Gastroesophageal sphincter (tissue), 3 donors: Measurements from ENCODE around the gene RAB21.

Source experiments
- POLR2A ChIP-seq, 2 donors: fragments of 450-650 bp; IDR thresholded peaks; one replicate each; pipeline ENCODE4 v1.6.1; 2017; ENCODE audit warnings: antibody characterized with exemption in 2 of 2, mild to moderate bottlenecking in 2 of 2, moderate library complexity in 1 of 2
- TF ChIP-seq, protein P1 (sequence below), 4 experiments: fragments of 200-600 bp in 2 of 4; fragments of 450-650 bp in 2 of 4; sonication (generic) in 1 of 4; IDR thresholded peaks; one replicate each; pipeline ENCODE4 v1.5.1; 2017 to 2019; ENCODE audit warnings: antibody characterized with exemption in 4 of 4, mild to moderate bottlenecking in 2 of 4, moderate library complexity in 2 of 4

DNA sequence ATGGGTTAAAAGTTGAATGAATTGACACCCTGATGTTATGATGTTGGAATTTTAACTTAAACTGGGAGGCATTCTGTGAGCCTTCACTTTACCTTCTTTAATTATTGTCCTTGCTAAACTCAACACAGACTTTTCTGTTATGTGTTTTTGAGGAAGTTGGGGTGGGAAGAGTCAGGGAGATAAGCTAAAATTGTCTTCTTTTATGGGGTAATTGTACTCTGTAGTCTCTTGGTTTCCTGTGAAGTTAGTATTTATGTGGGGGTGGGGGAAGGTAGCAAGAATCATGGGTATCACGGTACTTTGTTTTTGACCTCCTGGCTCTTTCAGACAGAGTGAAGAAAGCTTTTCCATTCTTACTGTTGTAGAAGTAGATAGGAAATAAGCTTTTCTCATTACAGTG, 32.9 kb downstream of the RAB21 start:
- TF ChIP-seq, protein P1, sequence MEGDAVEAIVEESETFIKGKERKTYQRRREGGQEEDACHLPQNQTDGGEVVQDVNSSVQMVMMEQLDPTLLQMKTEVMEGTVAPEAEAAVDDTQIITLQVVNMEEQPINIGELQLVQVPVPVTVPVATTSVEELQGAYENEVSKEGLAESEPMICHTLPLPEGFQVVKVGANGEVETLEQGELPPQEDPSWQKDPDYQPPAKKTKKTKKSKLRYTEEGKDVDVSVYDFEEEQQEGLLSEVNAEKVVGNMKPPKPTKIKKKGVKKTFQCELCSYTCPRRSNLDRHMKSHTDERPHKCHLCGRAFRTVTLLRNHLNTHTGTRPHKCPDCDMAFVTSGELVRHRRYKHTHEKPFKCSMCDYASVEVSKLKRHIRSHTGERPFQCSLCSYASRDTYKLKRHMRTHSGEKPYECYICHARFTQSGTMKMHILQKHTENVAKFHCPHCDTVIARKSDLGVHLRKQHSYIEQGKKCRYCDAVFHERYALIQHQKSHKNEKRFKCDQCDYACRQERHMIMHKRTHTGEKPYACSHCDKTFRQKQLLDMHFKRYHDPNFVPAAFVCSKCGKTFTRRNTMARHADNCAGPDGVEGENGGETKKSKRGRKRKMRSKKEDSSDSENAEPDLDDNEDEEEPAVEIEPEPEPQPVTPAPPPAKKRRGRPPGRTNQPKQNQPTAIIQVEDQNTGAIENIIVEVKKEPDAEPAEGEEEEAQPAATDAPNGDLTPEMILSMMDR (IDR thresholded peaks at IDR 0.05): no peak
- no peak for TF ChIP-seq POLR2A (IDR thresholded peaks at IDR 0.05)
